ENCODE data around the gene RUBCNL.
"Not testable (repeated sequence)": the region's sequence is repeated elsewhere in the genome, so short reads cannot be mapped to it uniquely, and the experiment has no call there.

RUBCNL gene

DNA sequence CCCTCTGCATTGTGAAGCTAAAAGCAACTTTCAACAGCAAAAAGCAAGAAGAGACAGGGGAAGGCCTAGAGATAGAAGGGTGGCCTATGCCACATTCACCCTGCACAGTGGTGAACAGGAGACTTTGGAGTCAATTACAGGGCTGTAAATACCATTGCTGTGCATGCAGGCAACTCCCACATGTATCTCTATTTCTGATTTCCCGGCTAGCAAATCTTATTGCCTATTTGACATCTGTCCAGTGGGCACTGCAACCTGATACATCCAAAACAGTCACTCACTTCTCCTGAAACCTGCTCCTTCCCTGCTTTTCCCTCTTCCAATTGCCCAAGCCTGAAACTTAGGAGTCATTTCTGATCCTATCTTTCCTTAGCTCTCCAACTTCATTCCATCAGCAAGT lies 13.4 kb downstream of the RUBCNL start:
- peak in 1 of 2 experiments; percentile 35 for DNase-seq

- DNase-seq, result not testable (repeated sequence)
Measured at GRCh38 chr13:46372938-46373337, 14.1 kb downstream of the RUBCNL start.

DNA sequence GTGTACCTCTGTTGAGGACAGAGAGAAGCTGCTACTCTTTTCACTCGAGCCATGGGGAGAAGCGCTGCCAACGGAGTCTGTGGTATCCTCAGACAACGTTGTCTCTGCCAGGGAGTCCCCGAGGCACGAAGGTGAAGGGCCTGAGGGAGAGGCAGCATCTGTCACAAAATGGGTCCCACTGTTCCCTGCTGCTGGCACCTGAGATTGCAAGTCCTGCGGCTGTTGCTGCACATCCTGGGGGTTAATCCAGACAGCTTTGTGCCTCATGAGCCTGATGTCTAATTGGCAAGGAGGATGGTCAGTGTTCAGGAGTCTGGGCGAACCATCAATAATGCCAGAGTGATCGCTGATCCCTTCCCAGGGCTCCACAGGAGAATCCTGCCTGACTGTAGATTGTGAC lies 15.0 kb downstream of the RUBCNL start:
- peak; percentile 34 to 66 for DNase-seq

DNA sequence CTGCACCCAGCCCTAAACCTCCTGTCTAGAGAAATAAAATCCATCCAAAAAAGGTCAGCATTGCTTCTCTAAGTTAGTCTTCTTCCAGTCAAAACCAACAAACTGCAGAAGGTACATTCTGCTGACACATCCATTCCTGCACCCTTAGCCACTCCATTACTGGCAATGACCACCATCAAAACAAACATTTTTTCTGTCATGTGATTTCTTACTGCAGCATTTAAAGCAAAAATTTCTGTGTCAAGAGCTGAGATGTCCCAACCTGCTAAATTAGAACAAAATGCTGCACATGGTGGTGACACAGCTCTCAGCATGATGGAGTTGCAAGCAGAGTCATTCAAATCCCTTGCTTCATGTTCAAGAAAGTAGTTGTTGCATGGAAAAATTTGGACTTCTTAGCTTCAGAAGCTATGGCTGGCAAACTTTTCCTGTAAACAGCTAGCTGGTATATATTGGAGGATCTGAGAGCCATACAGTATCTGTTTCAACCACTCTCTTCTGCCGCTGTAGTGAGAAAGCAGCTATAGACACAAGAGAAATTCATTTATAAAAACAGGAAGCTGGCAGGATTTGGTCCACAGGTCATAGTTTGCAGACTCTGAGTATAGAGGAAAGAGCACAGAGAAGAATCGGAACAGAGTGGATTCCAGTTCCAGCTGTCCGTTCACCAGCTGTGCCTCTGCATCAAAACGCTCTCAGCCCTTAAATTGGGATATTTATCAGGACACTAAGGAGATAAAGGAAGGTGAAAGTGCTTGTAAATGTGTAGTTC lies 17.4 kb downstream of the RUBCNL start:
- DNase-seq, result no peak

DNA sequence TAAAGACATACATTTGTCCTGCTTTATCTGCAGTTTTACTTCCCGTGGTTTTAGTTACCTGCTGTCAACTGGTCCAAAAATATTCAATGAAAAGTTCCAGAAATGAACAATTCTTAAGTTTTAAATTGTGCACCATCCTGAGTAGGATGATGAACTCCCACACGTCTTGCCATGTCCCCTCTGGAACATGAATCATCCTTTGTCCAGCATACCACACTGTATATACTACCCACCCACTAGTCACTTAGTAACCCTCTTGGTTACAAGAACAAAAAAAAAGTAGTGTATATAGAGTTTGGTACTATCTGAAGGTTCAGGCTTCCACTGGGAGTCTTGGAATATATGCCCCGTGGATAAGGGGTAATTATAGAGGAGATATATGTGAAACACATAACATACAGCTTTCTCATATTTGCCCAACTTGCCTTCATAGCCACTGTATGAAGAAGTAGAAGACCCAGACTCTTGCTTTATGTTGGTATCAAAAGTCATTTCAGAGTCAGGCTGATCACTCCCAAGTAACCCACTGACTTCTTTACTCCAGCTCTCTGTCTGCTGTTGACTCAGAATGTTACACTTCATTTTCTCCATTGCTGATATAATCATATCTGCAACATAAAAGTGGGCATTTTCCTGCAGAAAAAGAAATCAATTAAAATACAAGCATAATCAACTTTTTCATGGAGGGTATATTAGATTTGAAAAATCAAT lies 19.3 kb downstream of the RUBCNL start:
- no peak for DNase-seq

DNA sequence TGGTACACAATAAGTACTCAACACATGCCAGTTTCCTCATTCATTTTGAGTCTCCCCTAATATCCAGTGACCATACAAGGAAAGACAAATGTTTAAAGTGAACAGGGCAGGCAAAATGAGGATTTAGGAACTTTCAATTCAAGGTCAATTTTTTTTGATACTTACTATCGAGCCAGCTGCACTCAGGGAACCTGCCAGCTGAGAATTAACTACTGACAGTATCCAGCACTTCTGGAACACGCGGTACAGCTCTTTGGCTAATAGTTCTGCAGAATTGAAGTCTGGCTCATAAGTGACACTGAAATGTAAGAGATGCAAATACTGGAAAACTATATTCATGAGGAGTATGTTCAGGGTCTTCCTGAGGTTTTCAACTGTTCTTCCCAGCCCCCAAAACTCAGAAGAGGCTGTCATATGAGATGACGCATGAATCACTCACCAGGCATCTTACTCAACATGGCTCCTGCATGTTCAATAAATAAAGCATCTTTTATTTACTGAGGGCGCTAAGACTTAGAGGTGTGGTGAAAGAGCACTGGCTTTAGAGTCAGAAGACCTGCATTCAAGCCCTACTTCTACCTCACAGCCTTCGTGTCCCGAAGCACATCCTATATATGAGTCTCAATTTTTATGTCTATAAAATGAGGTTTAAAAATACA lies 25.6 kb downstream of the RUBCNL start:
- DNase-seq, result no peak

GRCh38 chr13:46360604-46361003 lies 26.4 kb downstream of the RUBCNL start:
- DNase-seq, result no peak

- DNase-seq, result no peak
Measured at GRCh38 chr13:46359714-46360113, 27.3 kb downstream of the RUBCNL start.

DNA sequence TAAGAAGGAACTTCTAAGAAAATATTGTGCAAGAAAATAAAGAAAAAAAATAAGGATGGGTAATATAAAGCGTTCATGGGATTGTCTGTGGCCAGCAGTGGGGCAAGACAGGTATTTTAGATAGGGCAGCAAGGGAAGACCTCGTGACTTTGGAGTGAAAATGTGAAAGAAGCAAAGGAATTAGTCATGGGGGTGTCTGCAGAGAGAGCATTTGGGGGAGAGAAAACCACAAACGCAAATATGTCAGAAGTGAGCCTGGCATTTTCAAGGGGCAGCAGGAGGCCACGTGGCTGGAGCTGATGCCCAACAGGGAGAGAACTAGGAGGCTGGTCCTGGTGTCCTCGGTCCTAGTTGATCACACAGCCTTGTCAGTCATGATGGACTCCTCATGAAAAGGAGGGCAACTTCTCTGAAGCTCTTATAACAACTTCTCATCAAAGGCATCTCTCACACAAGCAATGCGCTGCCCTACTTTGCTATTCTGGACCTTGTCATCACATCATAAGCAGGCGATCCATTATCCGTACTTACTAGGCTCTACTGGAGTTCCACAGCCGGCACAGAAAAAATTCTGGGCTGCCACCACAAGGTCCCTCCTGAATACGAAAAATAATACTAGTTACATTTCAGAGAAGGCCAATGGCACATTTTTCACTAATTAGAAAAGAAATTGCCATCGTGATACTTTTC lies 31.0 kb downstream of the RUBCNL start:
- DNase-seq, result no peak

GRCh38 chr13:46355088-46355468 lies 32.0 kb downstream of the RUBCNL start:
- DNase-seq, result no peak

GRCh38 chr13:46354156-46355087 lies 32.6 kb downstream of the RUBCNL start:
- DNase-seq, result no peak

- no peak for DNase-seq
Measured at GRCh38 chr13:46352805-46353204, 34.2 kb downstream of the RUBCNL start.

DNA sequence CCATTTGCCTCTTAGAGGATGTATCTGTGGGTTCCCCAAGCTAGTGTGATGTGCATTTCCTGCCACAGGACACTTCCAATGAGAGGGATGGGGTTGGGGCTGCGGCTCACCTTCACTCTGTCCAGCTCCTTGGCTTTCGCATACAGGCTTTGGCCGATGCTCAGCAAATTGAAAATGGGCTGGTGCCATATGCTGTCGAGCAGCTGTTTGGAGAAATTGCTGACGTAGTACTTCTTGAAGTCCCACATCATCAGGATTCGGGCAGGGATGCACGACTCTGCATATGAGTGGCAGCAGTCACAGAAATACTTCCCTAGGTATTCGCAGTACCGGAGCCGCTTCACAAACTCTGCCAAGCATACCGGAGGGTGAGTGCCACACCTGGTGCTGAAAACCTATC lies 37.0 kb downstream of the RUBCNL start:
- peak; percentile 14 to 74 for DNase-seq

GRCh38 chr13:46348961-46349360 lies 38.1 kb downstream of the RUBCNL start:
- DNase-seq, result peak; percentile 78 to 93

- no peak for DNase-seq
Measured at GRCh38 chr13:46347277-46347676, 39.8 kb downstream of the RUBCNL start.

DNA sequence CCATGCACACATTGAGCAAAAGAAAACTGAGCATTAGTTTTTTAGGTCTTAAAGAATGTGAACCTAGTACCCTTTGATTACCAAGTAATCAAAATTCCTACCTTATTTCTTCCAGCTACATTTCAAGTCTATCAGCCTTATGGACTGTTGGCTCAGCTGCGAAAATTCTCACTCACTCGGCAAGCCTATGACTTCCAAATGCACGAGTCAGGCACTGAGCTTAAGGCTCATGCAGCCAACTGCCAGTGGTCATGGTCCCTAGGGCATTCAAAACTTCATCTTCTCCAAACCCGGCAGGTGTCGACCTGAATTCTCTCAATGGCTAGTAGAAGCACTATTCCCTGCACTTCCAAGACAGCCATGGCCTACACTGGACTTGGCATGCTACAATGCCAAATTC lies 41.2 kb downstream of the RUBCNL start:
- DNase-seq, result no peak

GRCh38 chr13:46345398-46345797 lies 41.7 kb downstream of the RUBCNL start:
- peak; percentile 67 to 85 for DNase-seq

DNA sequence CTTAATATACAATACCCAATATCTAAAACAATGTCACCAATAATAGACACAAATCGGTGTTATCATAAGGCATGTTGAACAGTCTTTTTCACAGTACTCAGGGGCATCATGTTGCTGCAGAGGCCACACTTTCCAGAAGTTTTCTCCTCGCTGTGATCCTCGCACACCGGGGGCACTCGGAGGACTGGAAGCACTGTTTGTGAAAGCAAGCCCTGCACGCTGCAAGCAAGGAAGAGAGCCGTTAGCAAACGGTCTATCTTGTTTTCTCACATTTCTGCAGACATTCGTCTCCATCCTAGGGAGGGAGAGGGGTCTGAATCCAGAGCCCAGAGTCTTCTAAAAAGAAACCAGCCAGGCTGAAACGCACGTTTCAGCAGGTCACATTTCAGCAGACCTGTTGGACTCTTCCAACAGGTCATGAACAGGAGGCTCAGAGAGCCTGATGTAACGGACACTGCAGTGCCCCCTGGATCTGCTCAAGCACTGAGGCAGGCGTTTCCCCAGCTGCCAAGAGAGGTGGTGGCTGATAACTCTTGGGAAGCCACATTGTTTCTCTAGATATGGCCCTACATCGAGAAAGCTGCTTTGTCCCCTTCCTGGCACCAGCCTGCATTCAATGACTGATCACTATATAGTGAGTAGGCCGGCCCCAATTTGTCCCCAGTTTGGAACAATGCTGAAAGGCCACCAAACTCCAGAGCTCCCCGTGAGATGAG lies 43.6 kb downstream of the RUBCNL start:
- DNase-seq, result no peak

DNA sequence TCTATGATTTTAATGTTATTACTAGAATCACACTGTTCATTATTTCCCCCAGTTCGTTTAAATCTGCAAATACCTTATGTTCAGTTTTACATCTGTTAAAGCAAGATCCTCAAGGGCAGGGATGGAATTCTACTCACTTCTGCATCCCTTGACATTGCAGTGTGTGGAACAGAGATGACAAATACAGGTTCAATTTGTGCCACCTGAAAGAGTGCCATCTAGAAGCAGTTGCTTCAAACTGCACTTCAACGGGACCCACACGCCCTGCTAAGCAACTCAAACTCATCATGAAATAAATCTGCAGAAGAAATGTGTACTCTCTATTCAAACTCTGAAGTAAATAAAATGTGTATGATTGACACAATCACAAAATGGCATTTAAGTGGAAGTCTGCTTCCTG lies 44.5 kb downstream of the RUBCNL start:
- no peak for DNase-seq

- DNase-seq, result no peak
Measured at GRCh38 chr13:46341112-46341711, 45.8 kb downstream of the RUBCNL start.

GRCh38 chr13:46340631-46341111 lies 46.4 kb downstream of the RUBCNL start:
- DNase-seq, result no peak
